ENCODE measurements around the gene DPEP2.

Gene DPEP2

GRCh38 chr16:68022728-68023537, 23.6 kb upstream of the DPEP2 start, which contains the start of the genes DDX28 and DUS2:
Gene DDX28, minus strand, starts transcription at chr16:68023232. Its CDS starts 30 bp downstream, at chr16:68023202.
Gene DUS2, plus strand, starts transcription at chr16:68023284. Its CDS starts 14,740 bp downstream, at chr16:68038024.
- TF ChIP-seq ZBTB7A (IDR thresholded peaks at IDR 0.05; ENCODE audit: low read depth): no peak; the same call in 1 of the 2 replicates
- no peak for TF ChIP-seq CEBPB (IDR thresholded peaks at IDR 0.05)
- TF ChIP-seq TCF12 (IDR thresholded peaks at IDR 0.05; ENCODE audit: low read depth): peak; percentile 66
- TF ChIP-seq RAD21 (IDR thresholded peaks at IDR 0.05; ENCODE audit: low read depth): no peak
- peak; percentile 54 for TF ChIP-seq USF1 (IDR thresholded peaks at IDR 0.05)
- no peak for TF ChIP-seq NFIC (IDR thresholded peaks at IDR 0.05)
- no peak for TF ChIP-seq EGR1 (IDR thresholded peaks at IDR 0.05)
- 0 out of 2 replicates have a peak, but pooled peaks have one; percentile 20 for TF ChIP-seq REST (IDR thresholded peaks at IDR 0.05; ENCODE audit: low read depth)
- peak; percentile 97 for TF ChIP-seq MAX (IDR thresholded peaks at IDR 0.05)
- TF ChIP-seq TAF1 (IDR thresholded peaks at IDR 0.05; ENCODE audit: low read depth): peak; percentile 93
- no peak for TF ChIP-seq TEAD4 (IDR thresholded peaks at IDR 0.05)
- peak; percentile 94 for TF ChIP-seq CREB1 (IDR thresholded peaks at IDR 0.05; ENCODE audit: low read depth)
- TF ChIP-seq EP300 (IDR thresholded peaks at IDR 0.05; ENCODE audit: borderline replicate concordance): no peak
- peak; percentile 91 for TF ChIP-seq YY1 (IDR thresholded peaks at IDR 0.05; ENCODE audit: low read depth)
- TF ChIP-seq FOXM1 (IDR thresholded peaks at IDR 0.05; ENCODE audit: borderline replicate concordance, low read depth): no peak

GRCh38 chr16:68022278-68022727, 23.0 kb upstream of the DPEP2 start:
- TF ChIP-seq YY1 (IDR thresholded peaks at IDR 0.05; ENCODE audit: low read depth) (peak; percentile 37; the same call in 1 of the 2 replicates), MAX (IDR thresholded peaks at IDR 0.05) (no peak), CREB1 (IDR thresholded peaks at IDR 0.05; ENCODE audit: low read depth) (no peak), EP300 (IDR thresholded peaks at IDR 0.05; ENCODE audit: borderline replicate concordance) (no peak)

GRCh38 chr16:68021490-68021889, 22.2 kb upstream of the DPEP2 start:
- TF ChIP-seq REST (IDR thresholded peaks at IDR 0.05; ENCODE audit: low read depth) (no peak), USF1 (IDR thresholded peaks at IDR 0.05) (no peak), NFIC (IDR thresholded peaks at IDR 0.05) (no peak), EGR1 (IDR thresholded peaks at IDR 0.05) (no peak), YY1 (IDR thresholded peaks at IDR 0.05; ENCODE audit: low read depth) (no peak), FOXM1 (IDR thresholded peaks at IDR 0.05; ENCODE audit: borderline replicate concordance, low read depth) (no peak), TCF12 (IDR thresholded peaks at IDR 0.05; ENCODE audit: low read depth) (no peak), MAX (IDR thresholded peaks at IDR 0.05) (no peak), ZBTB7A (IDR thresholded peaks at IDR 0.05; ENCODE audit: low read depth) (no peak), EP300 (IDR thresholded peaks at IDR 0.05; ENCODE audit: borderline replicate concordance) (no peak), TAF1 (IDR thresholded peaks at IDR 0.05; ENCODE audit: low read depth) (no peak)

GRCh38 chr16:68019167-68019680, 19.9 kb upstream of the DPEP2 start:
- TF ChIP-seq YY1 (IDR thresholded peaks at IDR 0.05; ENCODE audit: low read depth): no peak
- no peak for TF ChIP-seq USF1 (IDR thresholded peaks at IDR 0.05)
- no peak for TF ChIP-seq NFIC (IDR thresholded peaks at IDR 0.05)
- TF ChIP-seq MAX (IDR thresholded peaks at IDR 0.05): no peak

- TF ChIP-seq FOXM1 (IDR thresholded peaks at IDR 0.05; ENCODE audit: borderline replicate concordance, low read depth): no peak
- no peak for TF ChIP-seq TEAD4 (IDR thresholded peaks at IDR 0.05)
- no peak for TF ChIP-seq RAD21 (IDR thresholded peaks at IDR 0.05; ENCODE audit: low read depth)
- no peak for TF ChIP-seq TAF1 (IDR thresholded peaks at IDR 0.05; ENCODE audit: low read depth)
Measured at GRCh38 chr16:68015681-68016080, 16.4 kb upstream of the DPEP2 start, which contains the start of gene DPEP2NB. Gene DPEP2NB, minus strand, starts transcription at chr16:68015911. Its CDS starts 141 bp downstream, at chr16:68015770.

All from Ishikawa (cell line).